ENCODE results near the gene PPWD1.

- no peak for TF ChIP-seq POLR2A (IDR thresholded peaks at IDR 0.05)
- TF ChIP-seq, protein P1, sequence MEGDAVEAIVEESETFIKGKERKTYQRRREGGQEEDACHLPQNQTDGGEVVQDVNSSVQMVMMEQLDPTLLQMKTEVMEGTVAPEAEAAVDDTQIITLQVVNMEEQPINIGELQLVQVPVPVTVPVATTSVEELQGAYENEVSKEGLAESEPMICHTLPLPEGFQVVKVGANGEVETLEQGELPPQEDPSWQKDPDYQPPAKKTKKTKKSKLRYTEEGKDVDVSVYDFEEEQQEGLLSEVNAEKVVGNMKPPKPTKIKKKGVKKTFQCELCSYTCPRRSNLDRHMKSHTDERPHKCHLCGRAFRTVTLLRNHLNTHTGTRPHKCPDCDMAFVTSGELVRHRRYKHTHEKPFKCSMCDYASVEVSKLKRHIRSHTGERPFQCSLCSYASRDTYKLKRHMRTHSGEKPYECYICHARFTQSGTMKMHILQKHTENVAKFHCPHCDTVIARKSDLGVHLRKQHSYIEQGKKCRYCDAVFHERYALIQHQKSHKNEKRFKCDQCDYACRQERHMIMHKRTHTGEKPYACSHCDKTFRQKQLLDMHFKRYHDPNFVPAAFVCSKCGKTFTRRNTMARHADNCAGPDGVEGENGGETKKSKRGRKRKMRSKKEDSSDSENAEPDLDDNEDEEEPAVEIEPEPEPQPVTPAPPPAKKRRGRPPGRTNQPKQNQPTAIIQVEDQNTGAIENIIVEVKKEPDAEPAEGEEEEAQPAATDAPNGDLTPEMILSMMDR (IDR thresholded peaks at IDR 0.05 in 4 of 5, conservative IDR thresholded peaks at IDR 0.05 in 1 of 5): no peak
Measured at GRCh38 chr5:65566505-65566904, 3.4 kb downstream of the PPWD1 start.

Measured in gastrocnemius medialis (tissue), 4 donors.